RWPE2 (cell line): ENCODE data around the gene SLC32A1.
A peak's percentile ranks its signal among the peaks of the same experiment; 100 is the strongest.

Source experiments
- ATAC-seq: fragments of 200-7000 bp; cut with Tn5 transposase; 3 replicates; pipeline ENCODE4 v1.9.1; 2021; ENCODE audit warnings: low read depth
- DNase-seq: peaks from one replicate; pipeline ENCODE4 v3.0.0-alpha.2; 2020; ENCODE audit warnings: low spot score
- H3K27ac ChIP-seq: fragments of 450-650 bp; 2 replicates; pipeline ENCODE4 v1.5.1; 2017; ENCODE audit warnings: mild to moderate bottlenecking; ENCODE audit not compliant: poor library complexity, severe bottlenecking
- H3K27me3 ChIP-seq: fragments of 250-450 bp; sonication (Bioruptor Pico); 2 replicates; pipeline ENCODE4 v1.5.1; 2021; ENCODE audit warnings: mild to moderate bottlenecking, moderate library complexity; ENCODE audit not compliant: insufficient read depth, poor library complexity, severe bottlenecking
- H3K36me3 ChIP-seq: fragments of 250-450 bp; sonication (Bioruptor Pico); 2 replicates; pipeline ENCODE4 v1.5.1; 2020; ENCODE audit warnings: low read depth, mild to moderate bottlenecking, moderate library complexity
- H3K4me1 ChIP-seq: fragments of 250-450 bp; sonication (Bioruptor Pico); 2 replicates; pipeline ENCODE4 v1.5.1; 2021; ENCODE audit warnings: mild to moderate bottlenecking, moderate library complexity; ENCODE audit not compliant: insufficient read depth, poor library complexity, severe bottlenecking
- H3K4me3 ChIP-seq: fragments of 250-450 bp; sonication (Bioruptor Pico); 2 replicates; pipeline ENCODE4 v1.5.1; 2021; ENCODE audit warnings: mild to moderate bottlenecking, moderate library complexity; ENCODE audit not compliant: severe bottlenecking
- H3K9me3 ChIP-seq: fragments of 250-450 bp; sonication (Bioruptor Pico); 2 replicates; pipeline ENCODE4 v1.5.1; 2021; ENCODE audit warnings: mild to moderate bottlenecking, moderate library complexity; ENCODE audit not compliant: severe bottlenecking
- TF ChIP-seq, protein P1 (sequence below): fragments of 450-650 bp; IDR thresholded peaks from one replicate; pipeline ENCODE4 v1.5.1; 2017; ENCODE audit warnings: mild to moderate bottlenecking, moderate library complexity; ENCODE audit not compliant: poor library complexity, severe bottlenecking

The SLC32A1 gene

DNA sequence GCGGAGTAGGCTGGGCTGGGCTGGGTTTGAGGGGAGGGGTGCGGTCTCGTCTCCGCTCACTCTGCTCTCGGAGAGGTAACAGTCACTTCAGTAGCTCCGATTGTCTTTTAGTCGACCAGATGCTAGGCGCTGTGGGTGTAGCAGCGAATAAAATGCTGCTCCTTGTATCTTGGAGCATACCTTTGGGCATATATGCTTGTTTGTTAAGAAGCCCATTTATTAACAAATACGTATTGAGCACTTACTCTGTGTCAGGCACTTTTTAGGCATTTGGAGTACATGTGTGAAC, 24.5 kb downstream of the SLC32A1 start:
- peak overlapping the region; percentile 67 for H3K4me3 ChIP-seq
- H3K4me1 ChIP-seq: peaks cover 4% of the 10 kb centered on the region
- DNase-seq (no peak), ATAC-seq (peak; percentile 80)
- H3K36me3 ChIP-seq: peaks cover 40% of the 10 kb centered on the region
- peak overlapping the region; percentile 48 for H3K27ac ChIP-seq
- H3K27me3 ChIP-seq: no peaks in the 10 kb centered on the region
- TF ChIP-seq, protein P1, sequence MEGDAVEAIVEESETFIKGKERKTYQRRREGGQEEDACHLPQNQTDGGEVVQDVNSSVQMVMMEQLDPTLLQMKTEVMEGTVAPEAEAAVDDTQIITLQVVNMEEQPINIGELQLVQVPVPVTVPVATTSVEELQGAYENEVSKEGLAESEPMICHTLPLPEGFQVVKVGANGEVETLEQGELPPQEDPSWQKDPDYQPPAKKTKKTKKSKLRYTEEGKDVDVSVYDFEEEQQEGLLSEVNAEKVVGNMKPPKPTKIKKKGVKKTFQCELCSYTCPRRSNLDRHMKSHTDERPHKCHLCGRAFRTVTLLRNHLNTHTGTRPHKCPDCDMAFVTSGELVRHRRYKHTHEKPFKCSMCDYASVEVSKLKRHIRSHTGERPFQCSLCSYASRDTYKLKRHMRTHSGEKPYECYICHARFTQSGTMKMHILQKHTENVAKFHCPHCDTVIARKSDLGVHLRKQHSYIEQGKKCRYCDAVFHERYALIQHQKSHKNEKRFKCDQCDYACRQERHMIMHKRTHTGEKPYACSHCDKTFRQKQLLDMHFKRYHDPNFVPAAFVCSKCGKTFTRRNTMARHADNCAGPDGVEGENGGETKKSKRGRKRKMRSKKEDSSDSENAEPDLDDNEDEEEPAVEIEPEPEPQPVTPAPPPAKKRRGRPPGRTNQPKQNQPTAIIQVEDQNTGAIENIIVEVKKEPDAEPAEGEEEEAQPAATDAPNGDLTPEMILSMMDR: no peak
- H3K9me3 ChIP-seq: no peaks in the 10 kb centered on the region

DNA sequence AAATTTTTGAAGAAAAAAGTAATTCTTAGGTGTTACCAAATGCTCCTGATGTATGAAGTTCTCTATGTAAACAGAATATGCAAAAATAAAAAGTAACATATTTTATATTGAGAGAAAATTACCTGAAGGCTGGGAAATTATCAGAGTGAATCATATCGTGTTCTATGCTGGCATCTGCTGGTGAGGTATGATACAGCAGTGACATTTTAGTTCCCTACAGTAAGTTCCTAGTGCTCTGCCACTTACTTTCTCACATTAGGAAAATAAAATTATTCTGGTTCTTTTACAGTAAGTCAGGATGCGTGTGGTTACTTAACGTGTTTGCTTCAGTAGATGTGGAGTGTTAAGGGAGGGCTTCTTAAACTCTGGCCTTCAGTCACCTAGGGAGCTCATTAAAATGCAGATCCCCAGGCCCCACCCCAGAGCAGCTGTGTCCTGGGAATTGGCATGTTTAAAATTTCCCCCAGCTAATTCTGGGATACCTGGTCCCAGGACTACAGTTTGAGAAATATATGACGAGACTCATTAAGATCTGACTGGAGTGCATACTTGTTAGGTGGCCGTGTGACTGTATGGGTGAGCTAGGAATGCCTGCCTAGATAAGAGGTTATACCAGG, 27.2 kb downstream of the SLC32A1 start:
- Histone ChIP-seq H3K27ac (no peak overlapping the region), H3K9me3 (no peaks in the 10 kb centered on the region), H3K4me3 (no peak overlapping the region), H3K36me3 (peaks cover 67% of the 10 kb centered on the region), H3K27me3 (no peaks in the 10 kb centered on the region), H3K4me1 (peaks cover 4% of the 10 kb centered on the region)
- ATAC-seq (no peak), DNase-seq (no peak)
- TF ChIP-seq, protein P1: peak; percentile 99

DNA sequence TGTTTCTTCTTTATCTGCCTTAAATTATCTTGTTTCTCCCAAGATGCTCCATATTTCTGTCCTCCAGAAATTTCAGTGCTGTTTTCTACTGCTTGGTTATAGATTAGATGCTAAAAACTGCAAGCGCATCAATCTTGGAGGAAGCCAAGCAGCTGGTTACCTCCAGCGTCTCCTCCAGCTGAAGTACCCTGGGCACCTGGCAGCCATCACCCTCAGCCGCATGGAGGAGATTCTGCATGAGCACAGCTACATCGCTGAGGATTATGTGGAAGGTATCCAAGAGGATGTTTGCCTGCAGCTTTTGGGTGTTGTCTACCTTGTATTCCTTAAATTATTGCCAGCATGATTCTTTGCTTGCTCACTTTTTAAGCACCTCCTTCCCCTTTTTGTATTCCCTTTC, 27.7 kb downstream of the SLC32A1 start:
- Histone ChIP-seq H3K4me3 (no peak overlapping the region), H3K27me3 (no peaks in the 10 kb centered on the region), H3K36me3 (peaks cover 72% of the 10 kb centered on the region), H3K9me3 (no peaks in the 10 kb centered on the region), H3K4me1 (peaks cover 4% of the 10 kb centered on the region), H3K27ac (no peak overlapping the region)
- TF ChIP-seq, protein P1: no peak
- no peak for DNase-seq
- no peak for ATAC-seq

DNA sequence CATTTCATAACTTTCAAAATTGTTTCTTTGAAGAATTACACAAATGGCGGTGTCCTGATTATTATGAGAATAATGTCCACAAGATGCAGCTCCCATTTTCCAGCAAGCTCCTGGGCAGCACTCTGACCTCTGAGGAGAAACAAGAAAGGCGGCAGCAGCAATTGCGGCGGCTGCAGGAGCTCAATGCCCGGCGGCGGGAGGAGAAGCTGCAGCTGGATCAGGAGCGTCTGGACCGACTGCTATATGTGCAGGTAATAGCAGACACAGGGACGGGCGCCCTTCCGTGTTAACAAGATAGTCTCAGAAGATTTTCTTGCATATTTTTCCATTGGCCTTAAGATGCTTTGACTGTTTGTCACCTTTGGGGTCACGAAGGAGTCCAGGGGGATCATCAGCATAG, 30.6 kb downstream of the SLC32A1 start:
- Histone ChIP-seq H3K4me3 (no peak overlapping the region), H3K27me3 (no peaks in the 10 kb centered on the region), H3K27ac (no peak overlapping the region), H3K4me1 (no peaks in the 10 kb centered on the region), H3K36me3 (peaks cover 98% of the 10 kb centered on the region), H3K9me3 (no peaks in the 10 kb centered on the region)
- DNase-seq (no peak), ATAC-seq (no peak)
- TF ChIP-seq, protein P1: no peak

DNA sequence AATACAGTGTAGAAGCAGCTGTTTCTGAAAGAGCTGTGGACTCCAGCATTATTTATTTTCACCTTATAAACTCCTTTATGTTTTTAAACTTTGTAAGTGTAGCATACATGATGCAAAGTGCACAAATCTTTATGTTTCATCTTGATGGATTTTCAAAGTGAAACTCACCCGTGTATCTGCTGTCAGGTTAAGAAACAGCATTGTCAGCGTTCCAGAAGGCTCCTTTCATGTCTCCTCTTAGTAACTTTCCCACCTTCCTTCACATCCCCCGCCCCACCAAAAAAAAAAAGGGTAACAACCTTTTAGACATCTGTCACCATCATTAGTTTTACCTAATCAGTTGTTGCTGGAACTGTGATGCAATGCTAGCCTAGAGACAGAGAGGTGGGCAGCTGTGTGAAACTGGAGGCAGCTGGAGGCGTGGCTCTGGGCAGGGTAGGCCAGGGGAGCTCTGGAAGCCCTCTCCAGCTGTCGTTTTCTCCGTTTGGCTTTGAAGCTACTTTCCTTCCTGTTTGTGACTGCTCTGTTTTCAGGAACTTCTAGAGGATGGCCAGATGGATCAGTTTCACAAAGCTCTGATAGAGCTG, 31.1 kb downstream of the SLC32A1 start:
- peaks cover 97% of the 10 kb centered on the region for H3K36me3 ChIP-seq
- H3K4me3 ChIP-seq: no peak overlapping the region

More for the DNA sequence above, 31.1 kb downstream of the SLC32A1 start:
- Histone ChIP-seq H3K9me3 (no peaks in the 10 kb centered on the region), H3K27ac (no peak overlapping the region), H3K27me3 (no peaks in the 10 kb centered on the region), H3K4me1 (no peaks in the 10 kb centered on the region)
- DNase-seq: no peak
- ATAC-seq: no peak
- TF ChIP-seq, protein P1: no peak
